Measurements from ENCODE around the gene EXOC6B.

DNA sequence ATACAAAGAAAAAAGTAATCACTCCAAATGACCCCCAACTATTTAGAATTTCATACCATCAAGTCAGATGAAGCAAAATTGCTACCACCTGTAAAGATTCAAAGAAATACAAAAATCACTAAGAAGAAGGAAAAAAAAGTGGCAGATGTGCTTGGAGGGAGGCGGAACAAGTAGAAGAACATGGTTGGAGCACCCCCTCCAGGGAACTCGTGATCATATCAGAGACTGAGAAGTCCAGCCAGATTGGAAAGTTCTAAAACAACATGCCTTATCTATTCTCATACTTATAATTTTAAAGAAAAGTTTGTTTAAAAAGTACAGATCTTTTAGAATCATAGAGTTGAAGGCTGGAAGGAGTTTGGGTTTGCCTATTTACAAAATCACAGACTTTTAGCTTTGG is 564.8 kb downstream of the EXOC6B start:
- TF ChIP-seq CTCF (IDR thresholded peaks at IDR 0.05) = no peak
- no peak for TF ChIP-seq POLR2A (IDR thresholded peaks at IDR 0.05)
- no peak for TF ChIP-seq EP300 (IDR thresholded peaks at IDR 0.05; ENCODE audit: low read depth)
